ENCODE results near the gene PHLDB2. TPM values are rescaled to one million over a fixed set of nuclear protein-coding genes. Genes with fewer than 3 reads are reported as not detected.

Gene PHLDB2
- total and polyA plus RNA-seq, 10 of the 15 experiments (the other 5 are each of a cell fraction or from before 2014, with no cell fraction given) = 0.03 to 0.67 (median 0.40) TPM

- TF ChIP-seq NR2C2 (IDR thresholded peaks at IDR 0.05; ENCODE audit: borderline replicate concordance, control insufficient read depth, insufficient read length, low read depth) (no peak), SIN3A (IDR thresholded peaks at IDR 0.05; ENCODE audit: low read depth, low read length) (no peak)
Observed at GRCh38 chr3:111882194-111882593, 23.1 kb downstream of the PHLDB2 start (continued).

GRCh38 chr3:111882799-111883198 lies 23.7 kb downstream of the PHLDB2 start:
- no peak overlapping the region for H3K4me3 ChIP-seq
- CTCF ChIA-PET = interaction anchor here (0.6 to 2.1 kb wide), 15 partner anchors 10 to 164 kb away, joined by 3 to 11 read pairs (median 4); no protein-coding TSS in a partner anchor
- no peaks in the 10 kb centered on the region for H3K36me3 ChIP-seq (ENCODE audit: control insufficient read depth in 2 of 2, insufficient read depth in 2 of 2, low read length in 1 of 2)
- DNase-seq (ENCODE audit: low read depth, low spot score) (no peak), ATAC-seq (peak; percentile 96), FAIRE-seq (no peak)
- H3K27me3 ChIP-seq (replicated peaks in 1 of 2; ENCODE audit: control insufficient read depth in 2 of 2, insufficient read depth in 2 of 2, low read length in 1 of 2) = peaks cover 0 to 3% of the 10 kb centered on the region in 2 experiments; a peak in 1 of 4 replicates
- SMC1A ChIA-PET (ENCODE audit: uncharacterized antibody, unreplicated experiment) = interaction anchor here (0.7 to 4.5 kb wide), 13 partner anchors 8 to 120 kb away, joined by 3 to 19 read pairs (median 5); partner anchors contain the start of gene PHLDB2
- POLR2A ChIA-PET = interaction anchor here (1.1 to 1.6 kb wide), 4 partner anchors 12 to 17 kb away, joined by 3 to 5 read pairs (median 4); no protein-coding TSS in a partner anchor
- RAD21 ChIA-PET (ENCODE audit: unreplicated experiment) = interaction anchor here (1.0 to 1.5 kb wide), 6 partner anchors 9 to 166 kb away, joined by 3 to 8 read pairs (median 4); no protein-coding TSS in a partner anchor
- H2AFZ ChIP-seq (ENCODE audit: control insufficient read depth, low read depth, low read length) = no peak overlapping the region
- H3K9ac ChIP-seq (ENCODE audit: control insufficient read depth, insufficient read depth, low read length) = no peak overlapping the region
- intact Hi-C loops (cut with micrococcal nuclease; ENCODE audit: unreplicated experiment) = no loop called here
- no peak overlapping the region for H3K4me2 ChIP-seq (ENCODE audit: control insufficient read depth, insufficient read depth)
- peak; percentile 19; the same call in 1 of the 2 replicates for TF ChIP-seq JUNB (IDR thresholded peaks at IDR 0.05)
- TF ChIP-seq ATF7 (IDR thresholded peaks at IDR 0.05; ENCODE audit: low read depth) = peak; percentile 66
- peak; percentile 75 for TF ChIP-seq RUNX3 (IDR thresholded peaks at IDR 0.05; ENCODE audit: low read length)
- TF ChIP-seq MEF2A (IDR thresholded peaks at IDR 0.05; ENCODE audit: insufficient read depth, low read depth, low read length) = peak; percentile 68; the same call in 1 of the 2 replicates
- 0 out of 2 replicates have a peak, but pooled peaks have one; percentile 10 for TF ChIP-seq SPI1 (IDR thresholded peaks at IDR 0.05; ENCODE audit: borderline replicate concordance, insufficient read depth, low read depth, low read length)
- peak; percentile 47; the same call in 1 of the 2 replicates for TF ChIP-seq ATF2 (IDR thresholded peaks at IDR 0.05; ENCODE audit: low read length)
- no peak for TF ChIP-seq JUND (IDR thresholded peaks at IDR 0.05; ENCODE audit: low read depth, low read length)
- TF ChIP-seq RELB (IDR thresholded peaks at IDR 0.05; ENCODE audit: low read depth) = no peak
- no peak for TF ChIP-seq ZNF207 (IDR thresholded peaks at IDR 0.05; ENCODE audit: borderline replicate concordance)
- TF ChIP-seq NKRF (conservative IDR thresholded peaks at IDR 0.05) = no peak
- TF ChIP-seq MEF2B (IDR thresholded peaks at IDR 0.05; ENCODE audit: partially characterized antibody, poor library complexity, severe bottlenecking) = peak; percentile 48
- no peak for TF ChIP-seq SMARCA5 (IDR thresholded peaks at IDR 0.05)
- peak; percentile 45 for TF ChIP-seq MTA2 (IDR thresholded peaks at IDR 0.05; ENCODE audit: low read depth)
- TF ChIP-seq ZNF622 (IDR thresholded peaks at IDR 0.05) = no peak
- TF ChIP-seq EZH2 (IDR thresholded peaks at IDR 0.05; ENCODE audit: borderline replicate concordance, control insufficient read depth, low read depth, low read length) = no peak
- BruUV-seq (replicated peaks) = no TSS peak
- H3K9me3 ChIP-seq (replicated peaks; ENCODE audit: control insufficient read depth, insufficient read depth, low read length) = no peaks in the 10 kb centered on the region; the same call in 2 of the 3 replicates
- H4K20me1 ChIP-seq (ENCODE audit: control insufficient read depth, insufficient read depth) = no peaks in the 10 kb centered on the region
- H3K27ac ChIP-seq (ENCODE audit: control insufficient read depth, insufficient read depth) = no peak overlapping the region
- H3K4me1 ChIP-seq (ENCODE audit: control insufficient read depth, insufficient read depth, low read length) = peaks cover 4% of the 10 kb centered on the region; the same call in 1 of the 2 replicates
- in situ Hi-C loops (cut with MboI) = no loop called here
- no peaks in the 10 kb centered on the region for H3K79me2 ChIP-seq (ENCODE audit: control insufficient read depth, insufficient read depth, low read length)
